ENCODE data around the gene GSK3A.

GRCh38 chr19:42261763-42262162 lies 19.4 kb upstream of the GSK3A start:
- TF ChIP-seq CTCF (IDR thresholded peaks at IDR 0.05) (no peak), EP300 (IDR thresholded peaks at IDR 0.05) (no peak), POLR2A (IDR thresholded peaks at IDR 0.05) (no peak), POLR2AphosphoS5 (IDR thresholded peaks at IDR 0.05) (no peak)
